GM23338 (cell line): ENCODE measurements around the gene CISH. TPM values are rescaled to one million over a fixed set of nuclear protein-coding genes. Genes with fewer than 3 reads are reported as not detected.

Experiments used
- ATAC-seq: fragments of 200-7000 bp; cut with Tn5 transposase; 3 replicates; pipeline ENCODE4 v1.9.1; 2020
- DNase-seq: peaks from one replicate; pipeline ENCODE4 v3.0.0-alpha.2; 2015; ENCODE audit warnings: low spot score
- H2AFZ ChIP-seq: fragments of 200-600 bp; sonication (generic); 2 replicates; pipeline ENCODE4 v1.8.0; 2016; ENCODE audit warnings: antibody characterized with exemption, mild to moderate bottlenecking, moderate library complexity
- H3F3A ChIP-seq: fragments of 200-600 bp; sonication (generic); replicated peaks from 2 replicates; pipeline ENCODE4 v1.8.0; 2017; ENCODE audit warnings: antibody characterized with exemption, mixed run types, low read depth
- H3K27ac ChIP-seq: fragments of 200-600 bp; sonication (generic); 2 replicates; pipeline ENCODE4 v1.6.1; 2016; ENCODE audit warnings: low read depth
- H3K27me3 ChIP-seq: fragments of 200-600 bp; sonication (generic); 2 replicates; pipeline ENCODE4 v1.8.0; 2016; ENCODE audit warnings: mild to moderate bottlenecking, mixed run types, moderate library complexity; ENCODE audit not compliant: insufficient read depth
- H3K36me3 ChIP-seq: fragments of 200-600 bp; sonication (generic); 2 replicates; pipeline ENCODE4 v1.8.0; 2016; ENCODE audit warnings: mild to moderate bottlenecking; ENCODE audit not compliant: insufficient read depth
- H3K4me1 ChIP-seq: fragments of 200-600 bp; sonication (generic); 2 replicates; pipeline ENCODE4 v1.8.0; 2016; ENCODE audit warnings: mild to moderate bottlenecking, moderate library complexity; ENCODE audit not compliant: insufficient read depth
- H3K4me2 ChIP-seq: fragments of 200-600 bp; sonication (generic); 2 replicates; pipeline ENCODE4 v1.7.1; 2017; ENCODE audit warnings: mixed run types
- H3K4me3 ChIP-seq: fragments of 200-600 bp; sonication (generic); 2 replicates; pipeline ENCODE4 v1.6.1; 2016; ENCODE audit warnings: mixed run types
- H3K79me2 ChIP-seq: fragments of 200-600 bp; sonication (generic); replicated peaks from 2 replicates; pipeline ENCODE4 v1.8.0; 2017; ENCODE audit warnings: mild to moderate bottlenecking; ENCODE audit not compliant: insufficient read depth
- H3K9me2 ChIP-seq: fragments of 200-600 bp; sonication (generic); 2 replicates; pipeline ENCODE4 v1.8.0; 2017; ENCODE audit not compliant: insufficient read depth
- H4K20me1 ChIP-seq: fragments of 200-600 bp; sonication (generic); replicated peaks from 2 replicates; pipeline ENCODE4 v1.8.0; 2017; ENCODE audit warnings: mild to moderate bottlenecking; ENCODE audit not compliant: insufficient read depth
- H3K27ac Mint-ChIP-seq: 2 replicates; pipeline ENCODE4 v1.8.0; 2020; ENCODE audit warnings: inconsistent platforms, mild to moderate bottlenecking, moderate library complexity, mixed read lengths
- H3K27me3 Mint-ChIP-seq: 3 replicates; pipeline ENCODE4 v1.8.0; 2022; ENCODE audit warnings: low read depth, mild to moderate bottlenecking, moderate library complexity, mixed read lengths, inconsistent platforms; ENCODE audit not compliant: insufficient read depth, poor library complexity
- H3K36me3 Mint-ChIP-seq: 3 replicates; pipeline ENCODE4 v1.8.0; 2021; ENCODE audit warnings: low read depth, mild to moderate bottlenecking, inconsistent platforms, moderate library complexity, mixed read lengths
- H3K4me1 Mint-ChIP-seq: 3 replicates; pipeline ENCODE4 v1.8.0; 2020; ENCODE audit warnings: mild to moderate bottlenecking, inconsistent platforms, mixed read lengths
- H3K4me3 Mint-ChIP-seq: 3 replicates; pipeline ENCODE4 v1.8.0; 2021; ENCODE audit warnings: moderate library complexity, mild to moderate bottlenecking, inconsistent platforms, mixed read lengths
- H3K9me3 Mint-ChIP-seq: 3 replicates; pipeline ENCODE4 v1.8.0; 2020; ENCODE audit warnings: moderate library complexity, mild to moderate bottlenecking, inconsistent platforms, mixed read lengths
- EZH2 ChIP-seq: fragments of 200-600 bp; sonication (generic); IDR thresholded peaks from one replicate; pipeline ENCODE4 v1.8.0; 2017; ENCODE audit warnings: antibody characterized with exemption, mild to moderate bottlenecking, low read depth; ENCODE audit not compliant: unreplicated experiment
- STAT1 ChIP-seq: IDR thresholded peaks from one replicate; pipeline ENCODE4 v1.6.1; 2016; ENCODE audit warnings: antibody characterized with exemption; ENCODE audit not compliant: unreplicated experiment
- ZNF331 ChIP-seq: fragments of 250-450 bp; sonication (Bioruptor Pico); IDR thresholded peaks from 2 replicates; pipeline ENCODE4 v1.5.0; 2020; ENCODE audit warnings: low read depth, mild to moderate bottlenecking, moderate library complexity
- polyA plus RNA-seq: library from polyadenylated mRNA; unstranded; fragments of >200 nt; fragmentation: Nextera tagmentation; extraction: Ambion mirVana; gene quantifications from 2 replicates; pipeline ENCODE4 v1.2.1, GENCODE V29; 2016
- total RNA-seq: library from RNA; depleted of rRNA; stranded (reverse); fragments of >200 nt; shearing (Covaris generic); gene quantifications from 2 replicates; pipeline ENCODE4 v1.2.3, GENCODE V29; 2014
- TF ChIP-seq, protein P1 (sequence below): fragments of 250-450 bp; sonication (Bioruptor Pico); IDR thresholded peaks from 2 replicates; pipeline ENCODE4 v1.5.0; 2020; ENCODE audit warnings: mild to moderate bottlenecking, moderate library complexity
- TF ChIP-seq, protein P2 (sequence below): IDR thresholded peaks from 2 replicates; pipeline ENCODE4 v1.6.1; 2016; ENCODE audit warnings: antibody characterized with exemption

The CISH gene
- total and polyA plus RNA-seq, 2 experiments from 2014 or later = 2.1 to 3.6 TPM

DNA sequence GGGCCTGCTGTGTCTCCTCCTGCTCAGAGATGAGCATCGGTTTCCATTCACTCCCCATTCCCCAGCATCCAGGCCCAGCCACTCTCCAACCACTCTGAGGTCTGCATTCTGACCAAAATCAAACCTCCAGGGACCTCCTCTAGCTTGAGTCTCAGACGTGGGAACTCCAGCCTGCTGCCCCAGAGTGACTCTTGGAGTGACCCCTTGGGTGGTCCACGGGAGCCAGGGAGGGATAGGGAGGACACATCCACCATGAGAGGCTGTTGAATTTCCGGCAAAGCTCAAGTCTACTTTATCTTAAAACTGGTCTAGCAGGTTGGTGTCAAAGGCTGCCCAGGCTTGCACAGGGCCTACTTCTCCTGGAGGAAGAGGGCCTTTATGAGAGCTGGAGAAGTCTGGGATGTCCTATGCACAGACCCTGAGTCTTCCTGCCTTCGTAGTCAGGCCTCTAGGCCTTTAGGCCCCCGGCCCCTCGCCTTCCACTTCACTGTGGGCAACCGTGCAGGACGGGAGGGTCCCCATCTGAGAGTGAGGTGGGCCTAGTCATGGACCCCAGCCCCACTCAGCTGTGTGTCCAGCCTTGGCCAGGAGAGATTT, 8.9 kb downstream of the CISH start:
- no peaks in the 10 kb centered on the region for H3K36me3 Mint-ChIP-seq
- Histone ChIP-seq H3K36me3 (no peaks in the 10 kb centered on the region), H3K4me1 (no peaks in the 10 kb centered on the region), H4K20me1 (no peaks in the 10 kb centered on the region; the same call in 1 of the 2 replicates), H3K4me2 (no peak overlapping the region), H3K79me2 (no peaks in the 10 kb centered on the region), H3K4me3 (no peak overlapping the region), H3K27me3 (no peaks in the 10 kb centered on the region), H2AFZ (no peak overlapping the region), H3K27ac (no peak overlapping the region), H3K9me2 (no peaks in the 10 kb centered on the region), H3F3A (no peaks in the 10 kb centered on the region)
- no peaks in the 10 kb centered on the region; the same call in 2 of the 3 replicates for H3K4me1 Mint-ChIP-seq
- ATAC-seq (no peak), DNase-seq (no peak)
- H3K27ac Mint-ChIP-seq = no peak overlapping the region
- TF ChIP-seq, protein P1, sequence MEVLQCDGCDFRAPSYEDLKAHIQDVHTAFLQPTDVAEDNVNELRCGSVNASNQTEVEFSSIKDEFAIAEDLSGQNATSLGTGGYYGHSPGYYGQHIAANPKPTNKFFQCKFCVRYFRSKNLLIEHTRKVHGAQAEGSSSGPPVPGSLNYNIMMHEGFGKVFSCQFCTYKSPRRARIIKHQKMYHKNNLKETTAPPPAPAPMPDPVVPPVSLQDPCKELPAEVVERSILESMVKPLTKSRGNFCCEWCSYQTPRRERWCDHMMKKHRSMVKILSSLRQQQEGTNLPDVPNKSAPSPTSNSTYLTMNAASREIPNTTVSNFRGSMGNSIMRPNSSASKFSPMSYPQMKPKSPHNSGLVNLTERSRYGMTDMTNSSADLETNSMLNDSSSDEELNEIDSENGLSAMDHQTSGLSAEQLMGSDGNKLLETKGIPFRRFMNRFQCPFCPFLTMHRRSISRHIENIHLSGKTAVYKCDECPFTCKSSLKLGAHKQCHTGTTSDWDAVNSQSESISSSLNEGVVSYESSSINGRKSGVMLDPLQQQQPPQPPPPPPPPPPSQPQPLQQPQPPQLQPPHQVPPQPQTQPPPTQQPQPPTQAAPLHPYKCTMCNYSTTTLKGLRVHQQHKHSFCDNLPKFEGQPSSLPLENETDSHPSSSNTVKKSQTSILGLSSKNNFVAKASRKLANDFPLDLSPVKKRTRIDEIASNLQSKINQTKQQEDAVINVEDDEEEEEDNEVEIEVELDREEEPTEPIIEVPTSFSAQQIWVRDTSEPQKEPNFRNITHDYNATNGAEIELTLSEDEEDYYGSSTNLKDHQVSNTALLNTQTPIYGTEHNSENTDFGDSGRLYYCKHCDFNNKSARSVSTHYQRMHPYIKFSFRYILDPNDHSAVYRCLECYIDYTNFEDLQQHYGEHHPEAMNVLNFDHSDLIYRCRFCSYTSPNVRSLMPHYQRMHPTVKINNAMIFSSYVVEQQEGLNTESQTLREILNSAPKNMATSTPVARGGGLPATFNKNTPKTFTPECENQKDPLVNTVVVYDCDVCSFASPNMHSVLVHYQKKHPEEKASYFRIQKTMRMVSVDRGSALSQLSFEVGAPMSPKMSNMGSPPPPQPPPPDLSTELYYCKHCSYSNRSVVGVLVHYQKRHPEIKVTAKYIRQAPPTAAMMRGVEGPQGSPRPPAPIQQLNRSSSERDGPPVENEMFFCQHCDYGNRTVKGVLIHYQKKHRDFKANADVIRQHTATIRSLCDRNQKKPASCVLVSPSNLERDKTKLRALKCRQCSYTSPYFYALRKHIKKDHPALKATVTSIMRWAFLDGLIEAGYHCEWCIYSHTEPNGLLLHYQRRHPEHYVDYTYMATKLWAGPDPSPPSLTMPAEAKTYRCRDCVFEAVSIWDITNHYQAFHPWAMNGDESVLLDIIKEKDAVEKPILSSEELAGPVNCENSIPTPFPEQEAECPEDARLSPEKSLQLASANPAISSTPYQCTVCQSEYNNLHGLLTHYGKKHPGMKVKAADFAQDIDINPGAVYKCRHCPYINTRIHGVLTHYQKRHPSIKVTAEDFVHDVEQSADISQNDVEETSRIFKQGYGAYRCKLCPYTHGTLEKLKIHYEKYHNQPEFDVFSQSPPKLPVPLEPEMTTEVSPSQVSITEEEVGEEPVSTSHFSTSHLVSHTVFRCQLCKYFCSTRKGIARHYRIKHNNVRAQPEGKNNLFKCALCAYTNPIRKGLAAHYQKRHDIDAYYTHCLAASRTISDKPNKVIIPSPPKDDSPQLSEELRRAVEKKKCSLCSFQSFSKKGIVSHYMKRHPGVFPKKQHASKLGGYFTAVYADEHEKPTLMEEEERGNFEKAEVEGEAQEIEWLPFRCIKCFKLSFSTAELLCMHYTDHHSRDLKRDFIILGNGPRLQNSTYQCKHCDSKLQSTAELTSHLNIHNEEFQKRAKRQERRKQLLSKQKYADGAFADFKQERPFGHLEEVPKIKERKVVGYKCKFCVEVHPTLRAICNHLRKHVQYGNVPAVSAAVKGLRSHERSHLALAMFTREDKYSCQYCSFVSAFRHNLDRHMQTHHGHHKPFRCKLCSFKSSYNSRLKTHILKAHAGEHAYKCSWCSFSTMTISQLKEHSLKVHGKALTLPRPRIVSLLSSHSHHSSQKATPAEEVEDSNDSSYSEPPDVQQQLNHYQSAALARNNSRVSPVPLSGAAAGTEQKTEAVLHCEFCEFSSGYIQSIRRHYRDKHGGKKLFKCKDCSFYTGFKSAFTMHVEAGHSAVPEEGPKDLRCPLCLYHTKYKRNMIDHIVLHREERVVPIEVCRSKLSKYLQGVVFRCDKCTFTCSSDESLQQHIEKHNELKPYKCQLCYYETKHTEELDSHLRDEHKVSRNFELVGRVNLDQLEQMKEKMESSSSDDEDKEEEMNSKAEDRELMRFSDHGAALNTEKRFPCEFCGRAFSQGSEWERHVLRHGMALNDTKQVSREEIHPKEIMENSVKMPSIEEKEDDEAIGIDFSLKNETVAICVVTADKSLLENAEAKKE = no peak
- TF ChIP-seq ZNF331 = no peak
- no peak for TF ChIP-seq STAT1
- no peak for TF ChIP-seq EZH2
- no peak overlapping the region for H3K4me3 Mint-ChIP-seq
- H3K9me3 Mint-ChIP-seq = no peaks in the 10 kb centered on the region
- H3K27me3 Mint-ChIP-seq = peaks cover 4% of the 10 kb centered on the region

DNA sequence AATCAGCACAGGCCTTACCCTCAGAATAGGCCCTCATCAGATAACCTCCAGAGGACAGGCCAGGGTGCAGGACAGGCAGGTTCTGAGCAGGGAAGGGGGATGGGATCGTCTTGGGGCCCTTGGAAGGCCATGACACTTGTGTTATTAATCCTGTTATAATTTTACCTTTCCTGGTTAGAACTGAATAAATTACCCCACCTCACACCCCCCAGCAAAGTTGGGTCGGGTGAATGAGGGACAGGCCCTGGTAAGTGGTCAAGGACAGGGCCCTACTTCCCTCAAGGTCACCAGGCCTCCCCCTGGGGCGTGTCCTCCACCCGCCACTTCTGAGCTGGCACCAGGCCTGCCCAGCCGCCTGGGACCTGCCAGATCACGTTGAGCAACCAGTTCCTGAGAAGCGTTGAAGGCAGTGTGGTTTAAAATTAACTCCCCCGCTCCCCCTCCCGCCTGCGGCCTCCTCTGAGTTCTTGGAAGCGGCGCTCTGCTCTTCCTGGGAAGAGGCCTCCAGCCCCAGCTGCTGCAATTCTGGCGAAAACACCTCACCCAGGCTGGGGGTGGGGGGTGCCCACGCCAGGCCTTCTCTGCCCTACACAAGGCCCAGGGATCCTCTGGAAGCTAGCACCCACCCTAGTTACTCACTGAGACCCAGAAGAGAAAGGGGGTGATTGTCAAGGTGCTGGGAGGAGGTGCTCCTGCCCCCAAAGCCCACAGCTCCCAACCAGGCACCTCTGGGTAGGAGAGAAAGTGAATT, 10.6 kb downstream of the CISH start:
- no peaks in the 10 kb centered on the region for H3K9me3 Mint-ChIP-seq
- Histone ChIP-seq H2AFZ (no peak overlapping the region), H3K27ac (no peak overlapping the region), H3K4me1 (no peaks in the 10 kb centered on the region), H3K4me3 (no peak overlapping the region), H3F3A (no peaks in the 10 kb centered on the region), H3K27me3 (0 out of 2 replicates have a peak, but pooled peaks cover under 1% of the 10 kb centered on the region), H3K9me2 (no peaks in the 10 kb centered on the region), H3K79me2 (no peaks in the 10 kb centered on the region), H3K4me2 (no peak overlapping the region), H3K36me3 (no peaks in the 10 kb centered on the region), H4K20me1 (no peaks in the 10 kb centered on the region)
- peak; percentile 44 for ATAC-seq
- H3K27ac Mint-ChIP-seq = no peak overlapping the region
- H3K27me3 Mint-ChIP-seq = peaks cover 4% of the 10 kb centered on the region
- no peaks in the 10 kb centered on the region; the same call in 2 of the 3 replicates for H3K4me1 Mint-ChIP-seq
- H3K4me3 Mint-ChIP-seq = no peak overlapping the region
- DNase-seq = peak; percentile 30
- no peaks in the 10 kb centered on the region for H3K36me3 Mint-ChIP-seq
- TF ChIP-seq, protein P2, sequence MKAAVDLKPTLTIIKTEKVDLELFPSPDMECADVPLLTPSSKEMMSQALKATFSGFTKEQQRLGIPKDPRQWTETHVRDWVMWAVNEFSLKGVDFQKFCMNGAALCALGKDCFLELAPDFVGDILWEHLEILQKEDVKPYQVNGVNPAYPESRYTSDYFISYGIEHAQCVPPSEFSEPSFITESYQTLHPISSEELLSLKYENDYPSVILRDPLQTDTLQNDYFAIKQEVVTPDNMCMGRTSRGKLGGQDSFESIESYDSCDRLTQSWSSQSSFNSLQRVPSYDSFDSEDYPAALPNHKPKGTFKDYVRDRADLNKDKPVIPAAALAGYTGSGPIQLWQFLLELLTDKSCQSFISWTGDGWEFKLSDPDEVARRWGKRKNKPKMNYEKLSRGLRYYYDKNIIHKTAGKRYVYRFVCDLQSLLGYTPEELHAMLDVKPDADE = no peak
